HepG2 (cell line): ENCODE data around the gene GEMIN2. TPM values are rescaled to one million over a fixed set of nuclear protein-coding genes. Genes with fewer than 3 reads are reported as not detected.

ENCODE experiments used
- GATAD2A ChIP-seq: IDR thresholded peaks from 2 replicates; pipeline ENCODE4 v1.6.1; 2016
- SIX4 ChIP-seq: sonication (generic); formaldehyde crosslinking; IDR thresholded peaks from 2 replicates; pipeline ENCODE4 v1.4.0; 2020; ENCODE audit warnings: missing genetic modification reagents
- ZNF547 ChIP-seq: sonication (generic); formaldehyde crosslinking; IDR thresholded peaks from 2 replicates; pipeline ENCODE4 v1.5.1; 2020; ENCODE audit warnings: mild to moderate bottlenecking, missing genetic modification reagents
- polyA plus RNA-seq, 8 experiments: library from polyadenylated mRNA; depleted of rRNA in 3 of 8; stranded (reverse) in 7 of 8; unstranded in 1 of 8; fragments of >200 nt; fragmentation: Illumina TruSeq in 4 of 8; extraction: Trizol in 4 of 8; gene quantifications; 2 replicates each; pipeline versions ENCODE4 v1.2.1 to v1.2.3, GENCODE V29; 2011 to 2016; ENCODE audit warnings: low read depth in 4 of 8, missing spikeins in 1 of 8, mixed read lengths in 1 of 8; ENCODE audit not compliant: insufficient read depth in 1 of 8
- total RNA-seq, 5 experiments: library from RNA; depleted of rRNA; stranded (reverse); fragments of >200 nt; fragmentation: Illumina TruSeq; extraction: Trizol; gene quantifications; 2 replicates each; pipeline ENCODE4 v1.2.3, GENCODE V29; 2016; ENCODE audit warnings: low read depth in 1 of 5
- TF ChIP-seq, protein P1 (sequence below): sonication (generic); formaldehyde crosslinking; conservative IDR thresholded peaks from 2 replicates; pipeline ENCODE4 v1.4.0; 2020; ENCODE audit warnings: missing genetic modification reagents
- TF ChIP-seq, protein P2 (sequence below): sonication (generic); formaldehyde crosslinking; IDR thresholded peaks from 2 replicates; pipeline ENCODE4 v1.4.0; 2020; ENCODE audit warnings: mild to moderate bottlenecking, missing genetic modification reagents
- TF ChIP-seq, protein P3 (sequence below): IDR thresholded peaks from 2 replicates; pipeline ENCODE4 v1.6.1; 2012; ENCODE audit warnings: low read length, improper control_type of control experiment
- TF ChIP-seq, protein P4 (sequence below): IDR thresholded peaks from 2 replicates; pipeline ENCODE4 v1.6.1; 2016

GEMIN2 gene
- total and polyA plus RNA-seq, 2 of the 13 experiments (the other 11 are each of a cell fraction or from before 2014, with no cell fraction given), result 54.8 to 110 TPM

DNA sequence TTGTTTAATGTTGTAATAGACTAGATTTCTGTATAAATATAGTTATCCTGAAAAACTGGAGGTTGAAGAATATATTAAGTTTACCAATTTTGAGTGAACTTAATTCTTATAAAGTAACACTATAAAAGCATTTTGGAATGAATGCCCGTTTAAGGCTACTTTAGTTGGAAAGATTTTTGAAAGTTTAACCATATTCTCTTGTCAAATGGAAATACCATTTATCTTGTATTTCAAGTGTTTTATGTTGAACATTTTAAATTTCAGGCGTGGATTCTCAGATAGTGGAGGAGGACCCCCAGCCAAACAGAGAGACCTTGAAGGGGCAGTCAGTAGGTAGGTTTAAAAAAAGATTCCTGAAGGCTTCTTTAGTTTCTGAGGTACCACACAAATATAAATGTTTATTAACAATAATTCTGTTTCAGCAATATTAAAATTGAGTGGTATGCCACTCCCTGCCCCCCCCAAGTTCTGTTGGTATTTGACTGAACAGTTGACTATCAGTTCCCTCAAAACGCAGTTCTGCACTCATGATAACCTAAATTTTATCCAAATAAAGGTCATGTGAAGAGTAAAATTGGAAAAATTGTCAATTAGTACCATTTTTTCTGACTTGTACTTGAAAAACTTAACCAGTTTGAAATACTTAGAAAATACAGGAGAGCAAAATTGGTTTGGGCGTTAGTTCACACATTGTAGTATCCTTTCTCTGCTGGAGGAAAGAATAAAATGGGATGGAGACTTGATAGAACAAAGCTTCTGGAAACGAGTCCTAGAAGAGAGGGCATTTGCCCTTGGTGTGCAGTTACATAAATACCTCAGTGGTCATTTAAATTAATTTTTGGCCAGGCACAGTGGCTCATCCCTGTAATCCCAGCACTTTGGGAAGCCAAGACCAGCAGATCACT lies 62.4 kb downstream of the GEMIN2 start (continued):
- TF ChIP-seq, protein P1, sequence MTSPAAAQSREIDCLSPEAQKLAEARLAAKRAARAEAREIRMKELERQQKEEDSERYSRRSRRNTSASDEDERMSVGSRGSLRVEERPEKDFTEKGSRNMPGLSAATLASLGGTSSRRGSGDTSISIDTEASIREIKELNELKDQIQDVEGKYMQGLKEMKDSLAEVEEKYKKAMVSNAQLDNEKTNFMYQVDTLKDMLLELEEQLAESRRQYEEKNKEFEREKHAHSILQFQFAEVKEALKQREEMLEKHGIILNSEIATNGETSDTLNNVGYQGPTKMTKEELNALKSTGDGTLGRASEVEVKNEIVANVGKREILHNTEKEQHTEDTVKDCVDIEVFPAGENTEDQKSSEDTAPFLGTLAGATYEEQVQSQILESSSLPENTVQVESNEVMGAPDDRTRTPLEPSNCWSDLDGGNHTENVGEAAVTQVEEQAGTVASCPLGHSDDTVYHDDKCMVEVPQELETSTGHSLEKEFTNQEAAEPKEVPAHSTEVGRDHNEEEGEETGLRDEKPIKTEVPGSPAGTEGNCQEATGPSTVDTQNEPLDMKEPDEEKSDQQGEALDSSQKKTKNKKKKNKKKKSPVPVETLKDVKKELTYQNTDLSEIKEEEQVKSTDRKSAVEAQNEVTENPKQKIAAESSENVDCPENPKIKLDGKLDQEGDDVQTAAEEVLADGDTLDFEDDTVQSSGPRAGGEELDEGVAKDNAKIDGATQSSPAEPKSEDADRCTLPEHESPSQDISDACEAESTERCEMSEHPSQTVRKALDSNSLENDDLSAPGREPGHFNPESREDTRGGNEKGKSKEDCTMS (CRISPR knock-in tag), result peak; percentile 57; the same call in 1 of the 2 replicates
- TF ChIP-seq, protein P2, sequence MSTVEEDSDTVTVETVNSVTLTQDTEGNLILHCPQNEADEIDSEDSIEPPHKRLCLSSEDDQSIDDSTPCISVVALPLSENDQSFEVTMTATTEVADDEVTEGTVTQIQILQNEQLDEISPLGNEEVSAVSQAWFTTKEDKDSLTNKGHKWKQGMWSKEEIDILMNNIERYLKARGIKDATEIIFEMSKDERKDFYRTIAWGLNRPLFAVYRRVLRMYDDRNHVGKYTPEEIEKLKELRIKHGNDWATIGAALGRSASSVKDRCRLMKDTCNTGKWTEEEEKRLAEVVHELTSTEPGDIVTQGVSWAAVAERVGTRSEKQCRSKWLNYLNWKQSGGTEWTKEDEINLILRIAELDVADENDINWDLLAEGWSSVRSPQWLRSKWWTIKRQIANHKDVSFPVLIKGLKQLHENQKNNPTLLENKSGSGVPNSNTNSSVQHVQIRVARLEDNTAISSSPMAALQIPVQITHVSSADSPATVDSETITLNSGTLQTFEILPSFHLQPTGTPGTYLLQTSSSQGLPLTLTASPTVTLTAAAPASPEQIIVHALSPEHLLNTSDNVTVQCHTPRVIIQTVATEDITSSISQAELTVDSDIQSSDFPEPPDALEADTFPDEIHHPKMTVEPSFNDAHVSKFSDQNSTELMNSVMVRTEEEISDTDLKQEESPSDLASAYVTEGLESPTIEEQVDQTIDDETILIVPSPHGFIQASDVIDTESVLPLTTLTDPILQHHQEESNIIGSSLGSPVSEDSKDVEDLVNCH, result no peak
- TF ChIP-seq, protein P3, sequence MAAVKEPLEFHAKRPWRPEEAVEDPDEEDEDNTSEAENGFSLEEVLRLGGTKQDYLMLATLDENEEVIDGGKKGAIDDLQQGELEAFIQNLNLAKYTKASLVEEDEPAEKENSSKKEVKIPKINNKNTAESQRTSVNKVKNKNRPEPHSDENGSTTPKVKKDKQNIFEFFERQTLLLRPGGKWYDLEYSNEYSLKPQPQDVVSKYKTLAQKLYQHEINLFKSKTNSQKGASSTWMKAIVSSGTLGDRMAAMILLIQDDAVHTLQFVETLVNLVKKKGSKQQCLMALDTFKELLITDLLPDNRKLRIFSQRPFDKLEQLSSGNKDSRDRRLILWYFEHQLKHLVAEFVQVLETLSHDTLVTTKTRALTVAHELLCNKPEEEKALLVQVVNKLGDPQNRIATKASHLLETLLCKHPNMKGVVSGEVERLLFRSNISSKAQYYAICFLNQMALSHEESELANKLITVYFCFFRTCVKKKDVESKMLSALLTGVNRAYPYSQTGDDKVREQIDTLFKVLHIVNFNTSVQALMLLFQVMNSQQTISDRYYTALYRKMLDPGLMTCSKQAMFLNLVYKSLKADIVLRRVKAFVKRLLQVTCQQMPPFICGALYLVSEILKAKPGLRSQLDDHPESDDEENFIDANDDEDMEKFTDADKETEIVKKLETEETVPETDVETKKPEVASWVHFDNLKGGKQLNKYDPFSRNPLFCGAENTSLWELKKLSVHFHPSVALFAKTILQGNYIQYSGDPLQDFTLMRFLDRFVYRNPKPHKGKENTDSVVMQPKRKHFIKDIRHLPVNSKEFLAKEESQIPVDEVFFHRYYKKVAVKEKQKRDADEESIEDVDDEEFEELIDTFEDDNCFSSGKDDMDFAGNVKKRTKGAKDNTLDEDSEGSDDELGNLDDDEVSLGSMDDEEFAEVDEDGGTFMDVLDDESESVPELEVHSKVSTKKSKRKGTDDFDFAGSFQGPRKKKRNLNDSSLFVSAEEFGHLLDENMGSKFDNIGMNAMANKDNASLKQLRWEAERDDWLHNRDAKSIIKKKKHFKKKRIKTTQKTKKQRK, result no peak
- TF ChIP-seq, protein P4, sequence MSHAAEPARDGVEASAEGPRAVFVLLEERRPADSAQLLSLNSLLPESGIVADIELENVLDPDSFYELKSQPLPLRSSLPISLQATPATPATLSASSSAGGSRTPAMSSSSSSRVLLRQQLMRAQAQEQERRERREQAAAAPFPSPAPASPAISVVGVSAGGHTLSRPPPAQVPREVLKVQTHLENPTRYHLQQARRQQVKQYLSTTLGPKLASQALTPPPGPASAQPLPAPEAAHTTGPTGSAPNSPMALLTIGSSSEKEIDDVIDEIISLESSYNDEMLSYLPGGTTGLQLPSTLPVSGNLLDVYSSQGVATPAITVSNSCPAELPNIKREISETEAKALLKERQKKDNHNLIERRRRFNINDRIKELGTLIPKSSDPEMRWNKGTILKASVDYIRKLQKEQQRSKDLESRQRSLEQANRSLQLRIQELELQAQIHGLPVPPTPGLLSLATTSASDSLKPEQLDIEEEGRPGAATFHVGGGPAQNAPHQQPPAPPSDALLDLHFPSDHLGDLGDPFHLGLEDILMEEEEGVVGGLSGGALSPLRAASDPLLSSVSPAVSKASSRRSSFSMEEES, result no peak
- TF ChIP-seq SIX4, result 0 out of 2 replicates have a peak, but pooled peaks have one; percentile 9
- no peak for TF ChIP-seq ZNF547 (CRISPR knock-in tag)
- TF ChIP-seq GATAD2A (CRISPR knock-in tag), result no peak
